ENCODE results near the gene FAM216A. TPM values are rescaled to one million over a fixed set of nuclear protein-coding genes. Genes with fewer than 3 reads are reported as not detected.

FAM216A gene
- polyA plus RNA-seq, 1 donor (not counting 4 experiments of a cell fraction or from before 2014, with no cell fraction given): 15.3 TPM

DNA sequence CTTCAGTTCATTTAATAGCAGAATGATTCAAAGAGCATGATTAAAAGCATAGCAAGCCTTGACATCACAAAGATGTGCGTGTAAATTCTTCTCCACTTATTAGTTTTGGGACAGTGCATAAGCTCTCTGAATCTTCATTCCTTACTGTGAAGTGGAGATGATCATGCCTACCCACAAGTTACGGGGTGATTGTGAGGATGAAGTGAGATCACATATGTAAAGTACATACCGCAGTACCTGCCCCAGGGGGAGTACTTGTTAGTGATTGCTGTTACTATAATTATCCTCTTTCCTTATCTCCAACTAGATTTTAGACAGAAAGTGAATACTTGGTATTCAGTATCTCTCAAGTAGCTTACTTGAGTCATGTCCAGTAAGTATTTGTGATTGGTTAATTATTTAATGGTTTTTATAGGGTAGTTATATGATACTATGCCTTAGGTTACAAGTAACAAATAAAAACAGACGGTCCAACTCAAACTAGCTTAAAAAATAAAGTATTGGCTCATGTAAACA lies 39.5 kb downstream of the FAM216A start:
- DNase-seq (ENCODE audit: low read depth, low spot score): no peak
- Histone ChIP-seq H3K79me2 (ENCODE audit: control insufficient read depth, insufficient read depth, low read length) (no peaks in the 10 kb centered on the region), H3K27ac (ENCODE audit: control insufficient read depth, insufficient read depth, low read length) (no peak overlapping the region), H3K4me2 (ENCODE audit: control insufficient read depth, extremely low read depth, insufficient read depth, low read depth, low read length) (no peak overlapping the region), H3K9me1 (ENCODE audit: control insufficient read depth, extremely low read depth, insufficient read depth, low read length) (no peaks in the 10 kb centered on the region), H3K36me3 (ENCODE audit: control insufficient read depth in 2 of 2, extremely low read depth in 1 of 2, insufficient read depth in 2 of 2, low read length in 2 of 2) (no peaks in the 10 kb centered on the region), H2AFZ (ENCODE audit: control insufficient read depth, low read length) (no peak overlapping the region), H4K20me1 (ENCODE audit: control insufficient read depth, extremely low read depth, insufficient read depth, low read length) (no peaks in the 10 kb centered on the region), H3K4me3 (ENCODE audit: control insufficient read depth in 2 of 3, extremely low read depth in 1 of 3, insufficient read depth in 2 of 3, low read depth in 1 of 3, low read length in 3 of 3) (no peak overlapping the region), H3K4me1 (ENCODE audit: control insufficient read depth, extremely low read depth, insufficient read depth, low read length) (peaks cover 2% of the 10 kb centered on the region), H3K27me3 (ENCODE audit: control insufficient read depth, extremely low read depth, insufficient read depth, low read length) (no peaks in the 10 kb centered on the region), H3K9me3 (ENCODE audit: control insufficient read depth, low read depth, low read length) (no peaks in the 10 kb centered on the region), H3K9ac (ENCODE audit: control insufficient read depth, extremely low read depth, insufficient read depth, low read length) (no peak overlapping the region)
- dilution Hi-C loops (cut with MboI; ENCODE audit: extremely low pct_ligation_motif_present, low sequenced_read_pairs): no loop called here
- no peak for FAIRE-seq
- TF ChIP-seq, protein P1, sequence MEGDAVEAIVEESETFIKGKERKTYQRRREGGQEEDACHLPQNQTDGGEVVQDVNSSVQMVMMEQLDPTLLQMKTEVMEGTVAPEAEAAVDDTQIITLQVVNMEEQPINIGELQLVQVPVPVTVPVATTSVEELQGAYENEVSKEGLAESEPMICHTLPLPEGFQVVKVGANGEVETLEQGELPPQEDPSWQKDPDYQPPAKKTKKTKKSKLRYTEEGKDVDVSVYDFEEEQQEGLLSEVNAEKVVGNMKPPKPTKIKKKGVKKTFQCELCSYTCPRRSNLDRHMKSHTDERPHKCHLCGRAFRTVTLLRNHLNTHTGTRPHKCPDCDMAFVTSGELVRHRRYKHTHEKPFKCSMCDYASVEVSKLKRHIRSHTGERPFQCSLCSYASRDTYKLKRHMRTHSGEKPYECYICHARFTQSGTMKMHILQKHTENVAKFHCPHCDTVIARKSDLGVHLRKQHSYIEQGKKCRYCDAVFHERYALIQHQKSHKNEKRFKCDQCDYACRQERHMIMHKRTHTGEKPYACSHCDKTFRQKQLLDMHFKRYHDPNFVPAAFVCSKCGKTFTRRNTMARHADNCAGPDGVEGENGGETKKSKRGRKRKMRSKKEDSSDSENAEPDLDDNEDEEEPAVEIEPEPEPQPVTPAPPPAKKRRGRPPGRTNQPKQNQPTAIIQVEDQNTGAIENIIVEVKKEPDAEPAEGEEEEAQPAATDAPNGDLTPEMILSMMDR (optimal IDR thresholded peaks at IDR 0.05 in 1 of 3, IDR thresholded peaks at IDR 0.05 in 1 of 3, conservative IDR thresholded peaks at IDR 0.05 in 1 of 3; ENCODE audit: extremely low read depth in 1 of 3, insufficient read depth in 2 of 3, low read length in 3 of 3): no peak
- no peak for TF ChIP-seq EZH2 (IDR thresholded peaks at IDR 0.05; ENCODE audit: low read length)

DNA sequence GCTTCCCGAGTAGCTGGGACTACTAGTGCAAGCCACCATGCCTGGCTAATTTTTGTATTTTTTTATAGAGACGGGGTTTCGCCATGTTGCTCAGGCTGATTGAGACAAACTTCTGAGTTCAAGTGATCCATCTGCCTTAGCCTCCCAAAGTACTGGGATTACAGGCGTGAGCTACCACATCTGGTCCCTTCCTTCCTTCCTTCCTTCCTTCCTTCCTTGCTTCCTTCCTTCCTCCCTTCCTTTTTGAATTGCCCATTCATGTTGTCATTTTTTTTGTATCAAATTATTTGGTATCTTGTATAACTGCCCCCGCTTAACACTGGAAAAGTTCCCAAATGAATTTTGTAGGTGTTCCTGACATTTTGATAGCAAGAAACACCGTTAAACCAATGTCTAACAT lies 45.2 kb downstream of the FAM216A start:
- Histone ChIP-seq H3K27me3 (ENCODE audit: control insufficient read depth, extremely low read depth, insufficient read depth, low read length) (no peaks in the 10 kb centered on the region), H3K36me3 (ENCODE audit: control insufficient read depth in 2 of 2, extremely low read depth in 1 of 2, insufficient read depth in 2 of 2, low read length in 2 of 2) (no peaks in the 10 kb centered on the region), H3K4me3 (ENCODE audit: control insufficient read depth in 2 of 3, extremely low read depth in 1 of 3, insufficient read depth in 2 of 3, low read depth in 1 of 3, low read length in 3 of 3) (no peak overlapping the region), H3K4me1 (ENCODE audit: control insufficient read depth, extremely low read depth, insufficient read depth, low read length) (peaks cover 2% of the 10 kb centered on the region), H3K27ac (ENCODE audit: control insufficient read depth, insufficient read depth, low read length) (no peak overlapping the region), H3K9ac (ENCODE audit: control insufficient read depth, extremely low read depth, insufficient read depth, low read length) (no peak overlapping the region), H3K9me3 (ENCODE audit: control insufficient read depth, low read depth, low read length) (no peaks in the 10 kb centered on the region), H2AFZ (ENCODE audit: control insufficient read depth, low read length) (no peak overlapping the region), H3K79me2 (ENCODE audit: control insufficient read depth, insufficient read depth, low read length) (no peaks in the 10 kb centered on the region), H3K4me2 (ENCODE audit: control insufficient read depth, extremely low read depth, insufficient read depth, low read depth, low read length) (no peak overlapping the region), H3K9me1 (ENCODE audit: control insufficient read depth, extremely low read depth, insufficient read depth, low read length) (no peaks in the 10 kb centered on the region), H4K20me1 (ENCODE audit: control insufficient read depth, extremely low read depth, insufficient read depth, low read length) (no peaks in the 10 kb centered on the region)
- dilution Hi-C loops (cut with MboI; ENCODE audit: extremely low pct_ligation_motif_present, low sequenced_read_pairs): no loop called here
- DNase-seq (ENCODE audit: low read depth, low spot score): no peak
- no peak for FAIRE-seq
- TF ChIP-seq, protein P1 (optimal IDR thresholded peaks at IDR 0.05 in 1 of 3, IDR thresholded peaks at IDR 0.05 in 1 of 3, conservative IDR thresholded peaks at IDR 0.05 in 1 of 3; ENCODE audit: extremely low read depth in 1 of 3, insufficient read depth in 2 of 3, low read length in 3 of 3): no peak
- TF ChIP-seq EZH2 (IDR thresholded peaks at IDR 0.05; ENCODE audit: low read length): no peak

Data from keratinocyte (primary cell).